Mesenchymal stem cell (in vitro differentiated cells and primary cell): Measurements from ENCODE around the gene TMEM59.
"Not testable (repeated sequence)": the region's sequence is repeated elsewhere in the genome, so short reads cannot be mapped to it uniquely, and the experiment has no call there.

ENCODE experiments used
- DNase-seq: peaks from one replicate; pipeline ENCODE4 v3.0.0-alpha.2; 2013
- H2AFZ ChIP-seq: one replicate; pipeline ENCODE4 v1.6.1; 2013; ENCODE audit warnings: low read depth, mild to moderate bottlenecking, control low read depth, inconsistent platforms, low read length, moderate library complexity
- H2AK5ac ChIP-seq: 2 replicates; pipeline ENCODE4 v1.6.1; 2013; ENCODE audit warnings: low read length, moderate library complexity, mild to moderate bottlenecking, inconsistent platforms; ENCODE audit not compliant: severe bottlenecking
- H2BK120ac ChIP-seq: one replicate; pipeline ENCODE4 v1.6.1; 2013; ENCODE audit warnings: low read depth, mild to moderate bottlenecking, inconsistent platforms, low read length, moderate library complexity
- H2BK12ac ChIP-seq, 2 experiments: one replicate each; pipeline ENCODE4 v1.6.1; 2013; ENCODE audit warnings: inconsistent platforms in 2 of 2, low read length in 2 of 2, mild to moderate bottlenecking in 2 of 2, moderate library complexity in 2 of 2, control low read depth in 1 of 2
- H2BK15ac ChIP-seq: one replicate; pipeline ENCODE4 v1.6.1; 2013; ENCODE audit warnings: mild to moderate bottlenecking, low read depth, inconsistent platforms; ENCODE audit not compliant: poor library complexity, severe bottlenecking
- H2BK5ac ChIP-seq: 2 replicates; pipeline ENCODE4 v1.6.1; 2013; ENCODE audit warnings: low read depth, mild to moderate bottlenecking, low read length, control low read depth, inconsistent platforms; ENCODE audit not compliant: poor library complexity, severe bottlenecking
- H3K14ac ChIP-seq, 2 experiments: one replicate each; pipeline ENCODE4 v1.6.1; 2013; ENCODE audit warnings: inconsistent platforms in 2 of 2, low read length in 2 of 2, control low read depth in 1 of 2, mild to moderate bottlenecking in 1 of 2, moderate library complexity in 1 of 2
- H3K18ac ChIP-seq, 2 experiments: one replicate each; pipeline ENCODE4 v1.6.1; 2013; ENCODE audit warnings: inconsistent platforms in 2 of 2, low read length in 2 of 2, control low read depth in 1 of 2, low read depth in 1 of 2, mild to moderate bottlenecking in 1 of 2
- H3K23ac ChIP-seq, 2 experiments: one replicate each; pipeline ENCODE4 v1.6.1; 2013; ENCODE audit warnings: inconsistent platforms in 2 of 2, low read length in 2 of 2, mild to moderate bottlenecking in 2 of 2, moderate library complexity in 2 of 2, control low read depth in 1 of 2
- H3K27ac ChIP-seq: 2 replicates; pipeline ENCODE4 v1.5.1; 2013; ENCODE audit warnings: mild to moderate bottlenecking, moderate library complexity, low read length, control low read depth, inconsistent platforms; ENCODE audit not compliant: poor library complexity, severe bottlenecking
- H3K27me3 ChIP-seq, 2 experiments: 2 replicates each; pipeline versions ENCODE4 v1.6.1 to v1.7.0; 2013; ENCODE audit warnings: low read length in 2 of 2, mild to moderate bottlenecking in 2 of 2, moderate library complexity in 2 of 2, control low read depth in 1 of 2, inconsistent platforms in 1 of 2; ENCODE audit not compliant: control insufficient read depth in 1 of 2, insufficient read depth in 1 of 2
- H3K36me3 ChIP-seq, 2 experiments: 2 replicates each; pipeline versions ENCODE4 v1.6.1 to v1.7.0; 2013; ENCODE audit warnings: low read length in 2 of 2, control low read depth in 1 of 2, inconsistent platforms in 1 of 2, low read depth in 1 of 2, mild to moderate bottlenecking in 1 of 2; ENCODE audit not compliant: insufficient read depth in 2 of 2, control insufficient read depth in 1 of 2
- H3K4ac ChIP-seq, 2 experiments: one replicate each; pipeline ENCODE4 v1.6.1; 2013; ENCODE audit warnings: inconsistent platforms in 2 of 2, low read length in 2 of 2, mild to moderate bottlenecking in 2 of 2, moderate library complexity in 2 of 2, control low read depth in 1 of 2, low read depth in 1 of 2
- H3K4me1 ChIP-seq: 2 replicates; pipeline ENCODE4 v1.6.1; 2013; ENCODE audit warnings: low read depth, low read length, control low read depth; ENCODE audit not compliant: control insufficient read depth, insufficient read depth
- H3K4me2 ChIP-seq: 2 replicates; pipeline ENCODE4 v1.6.1; 2013; ENCODE audit warnings: low read length, mild to moderate bottlenecking, inconsistent platforms; ENCODE audit not compliant: poor library complexity, severe bottlenecking
- H3K4me3 ChIP-seq, 2 experiments: 2 replicates each; pipeline versions ENCODE4 v1.5.1 to v1.7.0; 2013; ENCODE audit warnings: low read length in 2 of 2, mild to moderate bottlenecking in 2 of 2, control low read depth in 1 of 2, low read depth in 1 of 2; ENCODE audit not compliant: insufficient read depth in 1 of 2
- H3K79me1 ChIP-seq: replicated peaks from 2 replicates; pipeline ENCODE4 v1.6.1; 2013; ENCODE audit warnings: mild to moderate bottlenecking, control low read depth, low read length, inconsistent platforms; ENCODE audit not compliant: poor library complexity, severe bottlenecking
- H3K9ac ChIP-seq: 2 replicates; pipeline ENCODE4 v1.7.0; 2013; ENCODE audit warnings: mild to moderate bottlenecking, low read length, moderate library complexity
- H3K9me3 ChIP-seq: 2 replicates; pipeline ENCODE4 v1.7.0; 2013; ENCODE audit warnings: mild to moderate bottlenecking, low read length; ENCODE audit not compliant: control insufficient read depth
- H4K8ac ChIP-seq: one replicate; pipeline ENCODE4 v1.6.1; 2013; ENCODE audit warnings: inconsistent platforms, mild to moderate bottlenecking, low read length, moderate library complexity
- H4K91ac ChIP-seq: one replicate; pipeline ENCODE4 v1.6.1; 2013; ENCODE audit warnings: mild to moderate bottlenecking, low read length, inconsistent platforms
- WGBS: methylation state at CpG from one replicate; pipeline ENCODE4 v1.1.7; 2013; ENCODE audit warnings: mixed read lengths; 5-methylcytosine and 5-hydroxymethylcytosine counted together

Gene TMEM59

GRCh38 chr1:54019562-54020176, 33.3 kb downstream of the TMEM59 start:
- H3K4me3 ChIP-seq, H3K79me1 ChIP-seq, H3K9ac ChIP-seq, H2BK5ac ChIP-seq, H4K91ac ChIP-seq, H3K36me3 ChIP-seq, H3K4ac ChIP-seq, H3K4me1 ChIP-seq, H2AFZ ChIP-seq, H2AK5ac ChIP-seq, H2BK12ac ChIP-seq, H3K14ac ChIP-seq, H3K18ac ChIP-seq, DNase-seq, H3K4me2 ChIP-seq, H3K23ac ChIP-seq, H2BK120ac ChIP-seq, H2BK15ac ChIP-seq, H3K9me3 ChIP-seq, H3K27ac ChIP-seq: not testable (repeated sequence)
- peaks cover 31 to 34% of the 10 kb centered on the region in 2 experiments for H3K27me3 ChIP-seq
- WGBS: 85% methylated on average over 10 of the region's 10 CpGs
- peak overlapping the region; percentile 5 for H4K8ac ChIP-seq

- 78% methylated on average over 5 of the region's 5 CpGs for WGBS
- Histone ChIP-seq H3K27ac (no peak overlapping the region), H3K14ac (no peak overlapping the region), H3K4me1 (peaks cover 8% of the 10 kb centered on the region), H2BK12ac (no peak overlapping the region), H3K4me3 (no peak overlapping the region), H2BK15ac (no peak overlapping the region), H3K23ac (no peak overlapping the region), H3K9me3 (no peaks in the 10 kb centered on the region), H3K36me3 (no peaks in the 10 kb centered on the region), H3K27me3 (peaks cover 42 to 44% of the 10 kb centered on the region in 2 experiments), H2AK5ac (no peak overlapping the region), H3K4me2 (no peak overlapping the region), H3K79me1 (no peaks in the 10 kb centered on the region), H2BK5ac (no peak overlapping the region), H3K18ac (no peak overlapping the region), H3K4ac (no peak overlapping the region), H2BK120ac (no peak overlapping the region), H3K9ac (no peak overlapping the region), H4K91ac (no peak overlapping the region), H2AFZ (no peak overlapping the region), H4K8ac (no peak overlapping the region)
- DNase-seq: no peak
These were observed 34.4 kb downstream of the TMEM59 start for GRCh38 chr1:54018635-54019034.

GRCh38 chr1:54017979-54018378, 35.0 kb downstream of the TMEM59 start, which contains the start of gene LDLRAD1:
Gene LDLRAD1, minus strand, starts transcription at chr1:54018186. Its CDS starts 74 bp downstream, at chr1:54018112.
- WGBS: 61% methylated on average over 6 of the region's 6 CpGs
- no peak for DNase-seq
- no peak within 1 kb of the TSS for H2AFZ ChIP-seq

GRCh38 chr1:54016343-54017282, 36.4 kb downstream of the TMEM59 start:
- H3K4me3 ChIP-seq: no peak overlapping the region
- no peak overlapping the region for H2BK15ac ChIP-seq
- H3K79me1 ChIP-seq: no peaks in the 10 kb centered on the region
- peaks cover 54 to 62% of the 10 kb centered on the region in 2 experiments for H3K27me3 ChIP-seq
- H2AK5ac ChIP-seq: no peak overlapping the region
- no peak overlapping the region for H2BK12ac ChIP-seq
- no peaks in the 10 kb centered on the region for H3K36me3 ChIP-seq
- no peak overlapping the region for H2BK5ac ChIP-seq
- H4K8ac ChIP-seq: no peak overlapping the region
- WGBS: 38% methylated on average over 8 of the region's 8 CpGs
- H3K18ac ChIP-seq: peak overlapping the region in 1 of 2 experiments; percentile 64
- H3K9ac ChIP-seq: no peak overlapping the region
- H3K14ac ChIP-seq: peak overlapping the region in 1 of 2 experiments; percentile 62
- peaks cover 8% of the 10 kb centered on the region for H3K4me1 ChIP-seq
- no peak overlapping the region for H2AFZ ChIP-seq
- no peaks in the 10 kb centered on the region for H3K9me3 ChIP-seq
- H2BK120ac ChIP-seq: no peak overlapping the region
- H3K27ac ChIP-seq: no peak overlapping the region
- H4K91ac ChIP-seq: no peak overlapping the region
- H3K4ac ChIP-seq: no peak overlapping the region
- peak overlapping the region in 1 of 2 experiments; percentile 23 for H3K23ac ChIP-seq
- peak; percentile 80 for DNase-seq
- H3K4me2 ChIP-seq: no peak overlapping the region

More at GRCh38 chr1:54017979-54018378, 35.0 kb downstream of the TMEM59 start, which contains the start of gene LDLRAD1:
- H3K4ac ChIP-seq: no peak within 1 kb of the TSS
- no peak within 1 kb of the TSS for H3K27ac ChIP-seq
- no peak within 1 kb of the TSS for H2BK5ac ChIP-seq
- H2AK5ac ChIP-seq: no peak within 1 kb of the TSS
- no peaks in the 10 kb centered on the region for H3K79me1 ChIP-seq
- H4K8ac ChIP-seq: no peak within 1 kb of the TSS
- H3K18ac ChIP-seq: no peak within 1 kb of the TSS
- H3K23ac ChIP-seq: no peak within 1 kb of the TSS
- no peak within 1 kb of the TSS for H3K4me3 ChIP-seq
- no peak within 1 kb of the TSS for H2BK15ac ChIP-seq
- H2BK120ac ChIP-seq: no peak within 1 kb of the TSS
- no peak within 1 kb of the TSS for H3K9ac ChIP-seq
- peak within 1 kb of the TSS in 1 of 2 experiments; percentile 81 for H3K14ac ChIP-seq
- peaks cover 8% of the 10 kb centered on the region for H3K4me1 ChIP-seq
- H3K9me3 ChIP-seq: no peaks in the 10 kb centered on the region
- no peak within 1 kb of the TSS for H3K4me2 ChIP-seq
- no peak within 1 kb of the TSS for H2BK12ac ChIP-seq
- H4K91ac ChIP-seq: no peak within 1 kb of the TSS
- no peaks in the 10 kb centered on the region for H3K36me3 ChIP-seq
- peaks cover 48 to 50% of the 10 kb centered on the region in 2 experiments for H3K27me3 ChIP-seq
